ENCODE measurements around the gene MYLK4. TPM values are rescaled to one million over a fixed set of nuclear protein-coding genes. Genes with fewer than 3 reads are reported as not detected.

Gene MYLK4
- total RNA-seq, 1 donor = 0.43 TPM

GRCh38 chr6:2651961-2652360 is 98.8 kb downstream of the MYLK4 start:
- TF ChIP-seq CTCF (IDR thresholded peaks at IDR 0.05; ENCODE audit: insufficient read depth, low read depth, low read length) = no peak
- no peak for DNase-seq (ENCODE audit: low read depth)
- no peak overlapping the region for H3K4me3 ChIP-seq (ENCODE audit: low read depth, low read length)

- DNase-seq (ENCODE audit: low read depth) = no peak
Observed at GRCh38 chr6:2651536-2651935, 99.2 kb downstream of the MYLK4 start.

GRCh38 chr6:2646346-2646745 is 104.4 kb downstream of the MYLK4 start:
- TF ChIP-seq CTCF (IDR thresholded peaks at IDR 0.05; ENCODE audit: insufficient read depth, low read depth, low read length) = no peak
- no peak overlapping the region for H3K4me3 ChIP-seq (ENCODE audit: low read depth, low read length)
- DNase-seq (ENCODE audit: low read depth) = no peak

More at GRCh38 chr6:2651536-2651935, 99.2 kb downstream of the MYLK4 start:
- no peak for TF ChIP-seq CTCF (IDR thresholded peaks at IDR 0.05; ENCODE audit: insufficient read depth, low read depth, low read length)
- no peak overlapping the region for H3K4me3 ChIP-seq (ENCODE audit: low read depth, low read length)

GRCh38 chr6:2643935-2644539 is 106.7 kb downstream of the MYLK4 start:
- no peak for TF ChIP-seq CTCF (IDR thresholded peaks at IDR 0.05; ENCODE audit: insufficient read depth, low read depth, low read length)
- no peak for DNase-seq (ENCODE audit: low read depth)
- no peak overlapping the region for H3K4me3 ChIP-seq (ENCODE audit: low read depth, low read length)

GRCh38 chr6:2643130-2643529 is 107.6 kb downstream of the MYLK4 start:
- no peak for DNase-seq (ENCODE audit: low read depth)
- TF ChIP-seq CTCF (IDR thresholded peaks at IDR 0.05; ENCODE audit: insufficient read depth, low read depth, low read length) = no peak
- H3K4me3 ChIP-seq (ENCODE audit: low read depth, low read length) = no peak overlapping the region

- DNase-seq (ENCODE audit: low read depth) = no peak
- no peak for TF ChIP-seq CTCF (IDR thresholded peaks at IDR 0.05; ENCODE audit: insufficient read depth, low read depth, low read length)
- no peak overlapping the region for H3K4me3 ChIP-seq (ENCODE audit: low read depth, low read length)
Observed at GRCh38 chr6:2641044-2641725, 109.5 kb downstream of the MYLK4 start.
